Osteocyte (in vitro differentiated cells): ENCODE results near the gene MFSD6. TPM values are rescaled to one million over a fixed set of nuclear protein-coding genes. Genes with fewer than 3 reads are reported as not detected.

ENCODE experiments used
- DNase-seq: peaks from one replicate; pipeline ENCODE4 v3.0.0; 2021; ENCODE audit warnings: mixed read lengths; ENCODE audit not compliant: unreplicated experiment; ENCODE audit errors: extremely low spot score
- H3K27ac Mint-ChIP-seq: one replicate; pipeline ENCODE4 v1.8.0; 2021; ENCODE audit warnings: mild to moderate bottlenecking, mixed read lengths; ENCODE audit not compliant: unreplicated experiment
- H3K27me3 Mint-ChIP-seq: one replicate; pipeline ENCODE4 v1.8.0; 2021; ENCODE audit warnings: mixed read lengths; ENCODE audit not compliant: unreplicated experiment
- H3K36me3 Mint-ChIP-seq: one replicate; pipeline ENCODE4 v1.8.0; 2021; ENCODE audit warnings: mixed read lengths; ENCODE audit not compliant: unreplicated experiment
- H3K4me1 Mint-ChIP-seq: one replicate; pipeline ENCODE4 v1.8.0; 2021; ENCODE audit warnings: mixed read lengths; ENCODE audit not compliant: unreplicated experiment
- H3K4me3 Mint-ChIP-seq: one replicate; pipeline ENCODE4 v1.8.0; 2021; ENCODE audit warnings: mild to moderate bottlenecking, moderate library complexity, mixed read lengths; ENCODE audit not compliant: unreplicated experiment
- H3K9me3 Mint-ChIP-seq: one replicate; pipeline ENCODE4 v1.8.0; 2021; ENCODE audit warnings: mixed read lengths; ENCODE audit not compliant: unreplicated experiment
- total RNA-seq: library from RNA; stranded (reverse); gene quantifications from 2 replicates; pipeline ENCODE4 v1.2.1, GENCODE V29; 2021
- TF ChIP-seq, protein P1 (sequence below): fragments of 200-600 bp; sonication (generic); IDR thresholded peaks from 2 replicates; pipeline ENCODE4 v1.5.0; 2021; ENCODE audit warnings: antibody characterized with exemption, mild to moderate bottlenecking, moderate library complexity

The MFSD6 gene
- total RNA-seq, 1 donor from 2014 or later: 12.1 TPM

DNA sequence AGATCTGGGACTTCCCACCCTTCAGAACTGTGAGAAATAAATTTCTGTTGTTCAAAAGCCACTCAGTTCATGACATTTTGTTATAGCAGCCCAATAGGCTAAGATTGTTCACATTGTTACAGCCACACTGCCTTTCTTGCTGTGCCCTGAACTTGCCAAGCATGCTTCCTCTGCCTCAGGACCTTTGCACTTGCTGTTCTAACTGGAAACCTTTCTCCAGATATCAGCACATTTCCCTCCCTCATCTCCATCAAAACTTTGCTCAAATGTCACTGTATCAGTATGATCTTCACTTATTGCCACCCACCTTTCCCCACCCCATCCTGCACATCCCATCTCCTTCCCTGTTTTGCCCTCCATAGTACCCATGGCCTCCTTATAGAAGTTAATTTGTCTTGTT lies 32.1 kb upstream of the MFSD6 start:
- Mint-ChIP-seq H3K27ac (no peak overlapping the region), H3K27me3 (no peaks in the 10 kb centered on the region), H3K9me3 (no peaks in the 10 kb centered on the region), H3K4me1 (peaks cover 2% of the 10 kb centered on the region), H3K4me3 (no peak overlapping the region), H3K36me3 (no peaks in the 10 kb centered on the region)
- TF ChIP-seq, protein P1, sequence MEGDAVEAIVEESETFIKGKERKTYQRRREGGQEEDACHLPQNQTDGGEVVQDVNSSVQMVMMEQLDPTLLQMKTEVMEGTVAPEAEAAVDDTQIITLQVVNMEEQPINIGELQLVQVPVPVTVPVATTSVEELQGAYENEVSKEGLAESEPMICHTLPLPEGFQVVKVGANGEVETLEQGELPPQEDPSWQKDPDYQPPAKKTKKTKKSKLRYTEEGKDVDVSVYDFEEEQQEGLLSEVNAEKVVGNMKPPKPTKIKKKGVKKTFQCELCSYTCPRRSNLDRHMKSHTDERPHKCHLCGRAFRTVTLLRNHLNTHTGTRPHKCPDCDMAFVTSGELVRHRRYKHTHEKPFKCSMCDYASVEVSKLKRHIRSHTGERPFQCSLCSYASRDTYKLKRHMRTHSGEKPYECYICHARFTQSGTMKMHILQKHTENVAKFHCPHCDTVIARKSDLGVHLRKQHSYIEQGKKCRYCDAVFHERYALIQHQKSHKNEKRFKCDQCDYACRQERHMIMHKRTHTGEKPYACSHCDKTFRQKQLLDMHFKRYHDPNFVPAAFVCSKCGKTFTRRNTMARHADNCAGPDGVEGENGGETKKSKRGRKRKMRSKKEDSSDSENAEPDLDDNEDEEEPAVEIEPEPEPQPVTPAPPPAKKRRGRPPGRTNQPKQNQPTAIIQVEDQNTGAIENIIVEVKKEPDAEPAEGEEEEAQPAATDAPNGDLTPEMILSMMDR: no peak
- no peak for DNase-seq

DNA sequence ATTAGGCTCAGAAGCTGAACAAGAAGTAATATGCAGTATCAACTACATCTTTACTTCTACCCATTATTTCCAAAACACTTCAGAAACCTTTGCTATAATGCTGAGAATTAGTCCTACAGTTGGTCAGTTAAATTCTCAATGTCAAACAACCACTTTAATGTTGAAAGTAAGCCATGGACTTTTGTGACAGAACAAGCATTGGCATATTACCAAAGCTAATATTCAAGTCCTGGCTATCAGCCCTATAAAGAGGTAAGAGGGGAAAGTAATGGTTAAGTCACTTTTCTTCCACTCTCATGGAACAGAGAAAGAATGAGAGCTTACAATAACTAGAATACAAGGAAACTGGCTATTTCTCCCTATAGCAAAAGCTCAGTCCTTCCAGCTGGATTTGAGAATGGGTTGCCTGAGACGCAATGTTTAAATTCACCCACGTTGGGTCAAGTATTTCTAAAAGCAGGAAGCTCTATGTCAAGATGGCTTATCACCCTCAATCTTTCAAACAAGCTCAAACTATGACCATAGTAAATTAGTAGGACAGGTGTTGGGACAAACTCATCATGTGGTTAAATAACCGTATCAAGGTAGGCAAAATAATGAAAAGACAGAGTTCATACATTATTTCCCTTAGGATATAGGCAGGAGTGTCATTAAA lies 31.4 kb upstream of the MFSD6 start:
- no peak overlapping the region for H3K4me3 Mint-ChIP-seq

DNA sequence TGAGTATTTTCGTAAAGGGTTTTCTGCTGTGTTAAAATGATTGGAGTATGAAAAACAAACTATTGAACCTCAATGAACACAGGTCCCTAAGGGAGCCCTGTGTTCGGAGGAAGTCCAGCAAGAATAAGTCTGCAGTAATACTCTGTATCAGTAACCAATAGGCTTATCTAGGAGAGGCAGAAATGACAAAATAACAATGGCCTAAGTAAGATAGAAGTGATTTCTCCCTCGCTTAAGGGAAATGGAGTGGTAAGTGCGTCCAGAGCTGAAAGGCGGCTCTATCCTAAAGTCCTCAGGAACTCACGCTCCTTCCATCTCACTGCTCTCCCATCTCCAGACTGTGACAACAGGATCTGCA lies 29.3 kb upstream of the MFSD6 start:
- Mint-ChIP-seq H3K36me3 (no peaks in the 10 kb centered on the region), H3K4me1 (no peaks in the 10 kb centered on the region), H3K27me3 (no peaks in the 10 kb centered on the region), H3K4me3 (no peak overlapping the region), H3K27ac (no peak overlapping the region), H3K9me3 (no peaks in the 10 kb centered on the region)
- DNase-seq: no peak
- TF ChIP-seq, protein P1: no peak

More for the DNA sequence above, 31.4 kb upstream of the MFSD6 start:
- TF ChIP-seq, protein P1: no peak
- no peaks in the 10 kb centered on the region for H3K36me3 Mint-ChIP-seq
- no peak overlapping the region for H3K27ac Mint-ChIP-seq
- no peaks in the 10 kb centered on the region for H3K9me3 Mint-ChIP-seq
- no peaks in the 10 kb centered on the region for H3K27me3 Mint-ChIP-seq
- no peak for DNase-seq
- peaks cover 2% of the 10 kb centered on the region for H3K4me1 Mint-ChIP-seq

DNA sequence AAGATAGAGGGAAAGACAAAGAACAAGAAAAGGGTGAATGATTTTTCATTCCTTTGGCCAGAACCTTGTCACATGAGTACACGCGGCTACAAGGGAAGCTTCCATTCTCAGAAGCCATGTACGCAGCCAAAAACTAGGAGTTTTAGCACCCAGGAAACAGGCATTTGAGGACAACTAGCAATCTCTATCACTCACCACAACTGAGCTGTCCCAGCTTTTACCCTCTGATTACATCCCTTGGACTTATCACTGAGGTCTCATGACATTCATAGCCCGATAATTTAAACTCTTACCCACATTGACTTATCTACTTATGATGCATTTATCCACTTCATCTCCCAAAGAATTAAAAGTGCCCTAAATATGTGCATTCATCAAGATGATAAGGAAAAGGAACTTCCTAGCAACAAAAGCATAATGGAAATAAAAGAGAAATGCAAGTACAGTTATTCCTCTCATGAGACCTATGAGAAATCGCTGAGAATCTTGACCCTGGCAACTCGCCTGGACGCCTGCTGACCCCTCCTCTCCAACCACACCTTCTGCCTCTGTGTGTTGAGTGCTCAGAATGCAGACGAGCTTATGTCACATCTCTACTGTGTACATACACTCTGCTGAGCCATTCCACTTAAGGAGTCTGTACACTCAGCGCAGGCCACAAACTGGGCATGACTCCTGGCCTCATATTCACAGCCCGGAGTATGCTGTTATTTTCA lies 28.7 kb upstream of the MFSD6 start:
- H3K9me3 Mint-ChIP-seq: no peaks in the 10 kb centered on the region
- H3K4me3 Mint-ChIP-seq: no peak overlapping the region
- TF ChIP-seq, protein P1: no peak
- H3K4me1 Mint-ChIP-seq: no peaks in the 10 kb centered on the region
- DNase-seq: no peak
- H3K27me3 Mint-ChIP-seq: no peaks in the 10 kb centered on the region
- no peak overlapping the region for H3K27ac Mint-ChIP-seq
- H3K36me3 Mint-ChIP-seq: no peaks in the 10 kb centered on the region

DNA sequence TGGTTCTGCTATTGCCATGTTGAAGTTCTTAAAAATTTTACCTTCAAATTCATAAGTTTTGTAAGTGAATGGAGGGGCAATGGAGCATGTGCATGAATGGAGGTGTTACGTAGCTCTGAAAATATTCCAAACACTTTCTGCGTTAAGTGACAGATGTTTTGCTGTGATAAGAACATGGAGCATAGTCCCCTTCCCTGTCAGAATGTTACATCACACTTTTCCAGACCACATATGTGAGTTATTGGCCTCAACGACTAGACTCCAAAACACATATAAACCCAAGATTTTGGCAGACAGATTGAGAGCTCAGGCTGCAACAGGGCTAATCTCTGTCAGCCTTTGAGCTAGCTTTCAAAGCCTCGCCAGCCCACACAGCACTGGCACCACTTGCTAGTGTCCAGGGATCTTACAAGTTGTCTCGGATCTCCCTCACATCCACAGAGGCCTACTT lies 27.2 kb upstream of the MFSD6 start:
- no peak overlapping the region for H3K4me3 Mint-ChIP-seq
- TF ChIP-seq, protein P1: no peak
- no peak overlapping the region for H3K27ac Mint-ChIP-seq
- H3K36me3 Mint-ChIP-seq: no peaks in the 10 kb centered on the region
- no peak for DNase-seq
- no peaks in the 10 kb centered on the region for H3K4me1 Mint-ChIP-seq
- H3K27me3 Mint-ChIP-seq: no peaks in the 10 kb centered on the region
- H3K9me3 Mint-ChIP-seq: no peaks in the 10 kb centered on the region
